NCI-H1048 (cell line): ENCODE measurements around the gene PPP1R14B.

Experiments
- DNase-seq: peaks from one replicate; lab custom pipeline; 2025; lab: John Stamatoyannopoulos, UW

The PPP1R14B gene

DNA sequence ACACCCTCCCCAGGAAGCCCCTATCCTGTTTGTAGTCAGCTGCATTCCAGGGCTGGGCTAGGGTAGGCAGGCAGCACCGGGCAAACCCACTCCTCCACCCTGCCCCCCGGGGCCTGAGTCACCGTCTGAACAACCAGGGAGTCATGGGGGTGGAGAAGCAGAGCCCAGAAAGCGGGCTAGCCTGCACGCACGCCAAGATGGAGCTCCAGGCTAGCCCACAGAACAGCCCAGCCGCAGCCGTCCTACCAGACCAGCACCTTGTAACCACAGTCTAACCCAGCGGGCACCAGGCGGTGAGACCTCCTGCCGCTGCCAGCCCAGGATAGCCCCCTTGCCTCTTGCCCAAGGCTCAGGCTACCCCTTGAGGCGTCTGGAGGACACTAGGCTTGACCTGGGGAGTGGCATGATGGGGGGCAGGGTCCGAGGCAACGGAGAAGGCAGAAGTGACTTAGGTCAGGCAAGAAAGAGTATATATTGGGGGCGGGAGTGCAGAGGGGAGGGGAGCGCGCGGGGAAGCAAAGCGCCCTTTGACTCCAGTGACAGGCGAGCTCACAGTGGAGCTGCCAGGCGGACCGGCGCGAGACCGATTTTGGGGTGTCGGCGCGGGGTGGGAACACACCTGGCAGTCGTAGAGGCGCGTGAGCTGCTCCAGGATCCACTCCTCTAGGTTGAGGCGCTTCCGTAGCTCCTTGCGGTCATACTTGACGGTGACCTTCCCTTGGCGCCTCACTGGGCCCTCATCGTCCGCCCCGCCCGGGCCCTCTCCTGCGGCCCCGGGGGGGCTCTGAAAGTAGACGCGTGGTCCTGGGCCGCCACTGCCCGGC is 734 bp downstream of the PPP1R14B start:
- no peak for DNase-seq

DNA sequence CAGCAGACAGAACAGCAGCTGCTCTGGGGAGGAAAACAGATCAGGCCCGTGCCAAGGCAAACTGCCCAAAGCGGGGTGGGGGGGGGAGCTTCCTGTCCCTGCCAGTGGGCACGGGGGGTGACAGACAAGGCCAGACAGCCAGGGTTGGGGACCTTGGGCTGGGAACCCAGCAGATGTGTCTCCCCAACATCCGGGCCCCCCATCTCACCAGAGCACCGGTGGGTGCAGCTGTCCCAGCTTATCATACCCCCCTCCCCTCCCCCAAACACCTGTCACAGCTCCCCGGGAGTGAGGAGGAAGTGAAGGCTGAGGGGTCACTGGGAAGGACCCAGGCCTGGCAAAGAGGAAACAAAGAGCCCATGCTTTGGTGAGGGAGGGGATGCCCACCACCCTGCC is 1.3 kb downstream of the PPP1R14B start:
- DNase-seq = no peak

DNA sequence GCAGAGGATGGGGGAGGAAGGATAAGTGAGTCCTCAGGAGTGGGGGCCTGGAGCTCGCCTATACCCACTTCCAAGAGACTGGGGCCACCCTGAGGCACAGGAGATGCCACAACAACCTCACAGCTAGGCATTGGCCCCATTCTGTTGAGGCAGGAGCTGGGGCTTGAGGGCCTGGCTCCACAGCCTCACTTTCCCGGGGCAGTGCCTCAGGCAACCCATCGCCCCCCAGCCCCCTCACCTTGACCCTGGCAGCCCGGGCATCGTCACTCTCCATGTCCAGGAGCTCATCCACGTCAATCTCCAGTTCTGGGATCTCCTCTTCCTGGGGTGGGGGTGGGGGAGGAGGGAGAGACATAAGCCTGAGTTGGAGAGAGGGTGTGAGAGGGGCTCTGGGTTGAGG is 1.8 kb downstream of the PPP1R14B start:
- DNase-seq = no peak

DNA sequence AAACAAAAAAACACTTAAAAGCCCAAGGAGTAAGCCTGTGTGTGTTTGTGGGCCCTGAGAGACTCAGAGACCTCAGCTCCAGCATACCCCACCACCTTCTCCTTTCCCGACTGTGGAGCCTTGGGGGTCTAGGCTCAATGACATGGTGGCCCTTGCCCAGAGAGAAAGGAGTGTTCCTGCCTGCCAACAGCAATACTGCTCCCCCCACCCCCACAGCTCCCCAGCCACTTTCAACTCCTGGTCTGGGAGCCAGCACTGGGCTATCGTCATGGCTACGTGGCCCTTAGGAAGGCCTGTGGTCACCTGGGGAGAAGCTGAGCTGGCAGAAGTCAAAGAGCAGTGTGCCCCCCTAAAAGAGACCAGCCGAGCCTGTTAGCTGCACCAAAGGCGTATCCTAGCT is 2.6 kb downstream of the PPP1R14B start:
- no peak for DNase-seq

DNA sequence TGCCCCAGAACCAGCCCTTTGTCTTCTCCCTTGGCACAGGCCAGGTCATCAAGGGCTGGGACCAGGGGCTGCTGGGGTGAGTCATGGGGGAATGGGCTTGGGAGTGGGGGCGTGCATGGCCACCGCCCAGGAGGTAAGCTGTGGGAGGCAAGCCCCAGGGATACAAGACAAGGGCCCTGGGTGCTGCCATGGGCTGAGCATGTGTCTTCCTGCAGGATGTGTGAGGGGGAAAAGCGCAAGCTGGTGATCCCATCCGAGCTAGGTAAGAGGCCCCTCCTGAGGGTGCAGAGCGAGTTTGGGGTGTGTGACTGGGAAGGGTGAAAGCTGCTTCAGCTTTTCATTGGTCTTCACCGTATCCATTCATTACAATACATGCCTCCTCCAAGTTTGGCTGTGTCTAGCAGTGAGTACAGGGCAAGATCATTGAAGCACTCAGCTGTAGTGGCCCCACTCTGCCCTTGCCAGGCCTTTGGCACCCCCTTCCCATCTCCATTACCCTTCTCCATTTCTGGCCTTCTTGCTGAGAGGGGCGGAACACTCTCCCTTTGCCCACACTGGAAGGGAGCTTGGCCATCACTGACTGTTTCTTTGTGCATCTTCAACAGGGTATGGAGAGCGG is 3.4 kb downstream of the PPP1R14B start:
- DNase-seq = no peak

DNA sequence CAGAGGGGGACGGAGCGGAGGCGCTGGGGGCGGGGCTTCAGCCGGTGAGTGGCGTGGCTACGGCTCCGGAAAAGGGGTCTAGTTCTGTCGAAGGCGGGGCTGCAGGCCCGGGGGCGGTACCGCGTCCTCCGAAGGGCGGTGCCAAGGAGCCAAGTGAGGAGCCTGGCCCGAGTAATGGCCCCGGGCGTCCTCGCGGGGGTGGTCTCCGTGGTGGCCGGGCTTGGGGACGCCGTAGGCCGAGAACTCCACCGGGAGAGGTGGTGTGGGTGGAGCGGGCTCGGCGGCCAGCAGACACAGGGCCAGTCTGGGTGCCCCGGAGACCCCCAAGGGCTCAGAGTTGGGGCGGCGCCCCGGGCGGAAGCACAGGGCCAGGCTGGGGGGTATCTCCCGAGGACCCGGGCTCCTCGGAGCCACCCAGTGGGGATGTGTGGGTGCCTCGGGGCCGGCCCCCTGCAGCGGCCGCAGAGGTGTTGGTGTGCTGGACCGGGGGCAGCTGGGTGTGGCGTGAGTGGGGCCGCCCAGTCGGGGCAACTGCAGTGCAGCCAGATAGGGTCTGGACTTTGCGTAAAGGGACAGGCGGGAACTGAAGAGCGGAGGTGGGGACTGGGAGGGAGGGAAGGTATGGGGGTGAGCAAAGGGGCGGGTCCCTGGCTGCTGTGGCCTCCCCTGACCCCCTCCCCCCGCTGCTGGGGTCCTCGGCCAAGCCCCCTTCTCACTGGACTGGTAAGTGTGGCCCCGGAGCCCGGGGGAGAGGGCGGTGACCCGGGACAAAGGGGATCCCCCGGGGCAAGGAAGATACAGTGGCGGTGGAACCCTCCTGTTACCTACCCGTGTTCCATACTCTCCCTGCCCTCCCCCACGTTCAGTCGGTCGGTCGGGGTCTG is 5.0 kb downstream of the PPP1R14B start:
- peak; percentile 89 for DNase-seq

DNA sequence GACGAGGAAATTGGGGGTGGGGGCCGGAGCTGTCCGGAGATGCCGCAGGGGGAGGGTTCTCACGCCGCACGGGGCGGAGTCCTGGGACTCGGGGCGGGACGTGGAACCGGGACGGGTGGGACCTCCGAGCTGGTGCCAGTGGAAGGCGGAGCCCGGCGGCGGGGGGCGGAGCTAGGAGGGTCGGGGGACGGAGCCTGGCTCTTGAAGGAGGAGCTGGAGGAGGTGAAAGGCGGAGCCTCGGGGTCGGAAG is 5.6 kb downstream of the PPP1R14B start:
- no peak for DNase-seq

DNA sequence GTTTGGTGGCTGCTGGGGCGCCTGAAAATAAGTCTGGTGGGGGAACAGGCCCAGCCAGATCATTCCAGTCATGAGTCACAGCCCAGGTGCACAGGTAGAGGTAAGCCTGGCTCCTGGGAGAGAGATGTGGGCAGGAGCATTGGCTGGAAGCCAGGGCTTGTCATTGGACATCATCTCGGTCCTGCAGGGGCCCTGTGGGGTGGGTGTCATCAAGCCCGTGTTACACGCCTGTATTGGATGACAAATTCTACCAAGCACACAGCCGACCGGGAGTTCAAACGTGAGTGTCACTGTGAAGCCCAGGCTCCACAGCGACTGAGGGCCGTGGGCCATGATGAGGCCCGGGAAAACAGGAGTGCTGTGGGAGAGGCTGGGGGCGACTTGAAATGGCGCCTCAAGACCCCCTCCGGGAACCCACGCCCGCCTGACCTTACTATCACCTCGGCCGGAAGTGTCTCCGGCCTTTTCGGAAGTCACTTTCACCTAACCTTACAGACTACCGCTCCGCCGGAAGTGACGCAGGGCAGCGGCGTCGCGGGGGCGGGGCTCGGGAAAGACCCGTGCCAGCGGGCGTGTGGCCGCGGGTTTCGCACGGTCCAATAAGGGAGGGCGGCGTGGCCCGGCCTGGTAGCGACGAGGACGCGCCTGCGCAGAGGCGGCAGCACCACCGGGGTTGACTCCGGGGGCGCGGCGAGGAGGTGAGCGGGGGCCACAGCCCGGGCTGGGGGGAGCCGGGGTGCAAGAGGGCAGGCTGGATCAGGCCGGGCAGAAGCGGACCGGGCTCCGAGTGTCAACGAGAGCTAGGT is 6.1 kb downstream of the PPP1R14B start, which contains the start of gene FKBP2:
FKBP2 (plus strand) TSS at position 661 of the 806 bp plus-strand sequence. CDS start 1,293 bp downstream, outside the sequence.
- peak; percentile 87 for DNase-seq

DNA sequence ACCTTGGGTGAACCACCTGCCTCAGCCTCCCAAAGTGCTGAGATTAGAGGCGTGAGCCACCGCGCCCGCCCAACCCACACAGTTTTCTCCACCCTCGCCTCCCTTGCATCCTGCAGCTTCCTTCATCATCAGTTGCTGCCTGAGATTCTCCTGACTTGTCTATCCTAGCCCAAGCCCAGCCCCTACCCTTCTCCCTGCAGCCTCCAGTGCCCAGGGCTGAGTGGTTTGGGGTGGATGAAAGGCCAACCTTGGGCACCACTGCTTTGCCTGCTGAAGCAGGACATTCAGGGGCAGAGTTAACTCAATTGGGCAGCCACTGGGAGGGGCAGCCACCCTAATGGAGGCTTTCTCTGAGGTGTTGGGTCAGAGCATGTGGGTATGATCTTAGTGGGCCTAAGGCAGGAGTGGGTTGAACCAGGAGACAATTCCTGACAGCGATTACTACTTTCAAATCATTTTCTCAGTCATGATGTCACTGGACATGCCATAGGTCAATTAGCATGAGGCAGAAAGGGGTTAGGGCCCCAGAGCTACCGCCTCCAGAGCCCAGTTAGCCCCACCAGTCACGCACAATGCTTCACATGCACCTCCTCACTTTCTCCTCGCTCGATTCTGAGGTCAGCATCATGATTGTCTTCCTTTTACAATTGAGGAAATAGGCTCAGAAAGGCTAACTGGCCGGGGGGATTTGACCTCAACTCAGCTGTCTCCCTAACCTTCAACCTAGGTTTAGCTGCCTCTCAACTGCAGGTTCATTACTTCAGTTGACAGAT is 6.9 kb downstream of the PPP1R14B start:
- no peak for DNase-seq

DNA sequence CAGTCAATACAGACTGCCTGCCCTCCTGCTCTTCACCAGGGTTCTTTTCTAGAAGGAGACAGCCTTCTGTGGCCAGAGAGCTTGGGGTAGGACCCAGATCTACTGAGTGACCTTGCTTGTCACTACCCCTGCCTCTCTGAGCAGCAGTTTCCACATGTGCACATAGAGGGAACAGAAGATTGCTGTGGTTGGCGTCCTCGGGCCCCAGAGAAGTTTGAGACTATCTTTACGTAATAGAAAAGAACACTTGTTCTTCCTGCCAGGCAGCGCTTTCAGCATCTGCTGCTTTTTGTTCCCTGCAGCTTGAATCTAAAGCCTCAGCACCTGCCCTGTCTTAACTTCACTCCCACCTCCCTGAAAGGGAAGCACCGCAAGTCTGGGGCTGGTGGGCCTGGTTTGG is 7.7 kb downstream of the PPP1R14B start:
- DNase-seq = no peak

DNA sequence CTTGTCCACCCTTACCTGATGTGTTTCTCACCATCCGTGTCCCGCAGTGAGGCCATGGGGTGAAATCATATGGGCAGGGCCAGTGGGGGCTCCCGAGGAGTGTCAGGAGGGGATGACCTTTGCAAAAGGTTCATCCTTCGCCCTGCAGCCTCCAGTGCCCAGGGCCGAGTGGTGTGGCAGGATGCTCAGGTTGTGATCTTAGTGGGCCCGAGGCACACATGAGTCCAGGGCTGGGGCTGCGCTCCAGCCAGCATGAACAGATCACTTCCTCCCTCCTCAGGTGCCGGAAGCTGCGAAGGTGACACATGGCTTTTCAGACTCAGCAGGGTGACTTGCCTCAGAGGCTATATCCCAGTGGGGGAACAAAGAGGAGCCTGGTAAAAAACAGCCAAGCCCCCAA is 8.7 kb downstream of the PPP1R14B start:
- no peak for DNase-seq

DNA sequence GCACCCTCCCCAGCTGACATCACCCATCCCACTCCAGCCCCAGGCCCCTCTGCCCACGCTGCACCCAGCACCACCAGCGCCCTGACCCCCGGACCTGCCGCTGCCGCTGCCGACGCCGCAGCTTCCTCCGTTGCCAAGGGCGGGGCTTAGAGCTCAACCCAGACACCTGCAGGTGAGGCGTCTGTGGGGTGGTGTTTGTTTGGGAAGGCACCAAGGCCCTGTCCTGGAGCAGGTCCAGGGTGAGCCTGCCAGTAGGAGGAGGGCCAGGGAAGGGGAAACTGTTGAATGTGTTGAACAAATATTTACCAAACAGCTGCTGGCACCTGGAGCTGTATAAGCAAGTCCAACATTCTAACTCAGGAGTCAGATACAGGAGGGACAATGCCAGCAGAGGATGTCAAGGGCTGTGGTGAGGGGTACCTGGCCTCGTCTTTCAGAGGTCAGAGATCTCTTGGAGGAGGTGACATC is 9.2 kb downstream of the PPP1R14B start:
- DNase-seq = no peak

DNA sequence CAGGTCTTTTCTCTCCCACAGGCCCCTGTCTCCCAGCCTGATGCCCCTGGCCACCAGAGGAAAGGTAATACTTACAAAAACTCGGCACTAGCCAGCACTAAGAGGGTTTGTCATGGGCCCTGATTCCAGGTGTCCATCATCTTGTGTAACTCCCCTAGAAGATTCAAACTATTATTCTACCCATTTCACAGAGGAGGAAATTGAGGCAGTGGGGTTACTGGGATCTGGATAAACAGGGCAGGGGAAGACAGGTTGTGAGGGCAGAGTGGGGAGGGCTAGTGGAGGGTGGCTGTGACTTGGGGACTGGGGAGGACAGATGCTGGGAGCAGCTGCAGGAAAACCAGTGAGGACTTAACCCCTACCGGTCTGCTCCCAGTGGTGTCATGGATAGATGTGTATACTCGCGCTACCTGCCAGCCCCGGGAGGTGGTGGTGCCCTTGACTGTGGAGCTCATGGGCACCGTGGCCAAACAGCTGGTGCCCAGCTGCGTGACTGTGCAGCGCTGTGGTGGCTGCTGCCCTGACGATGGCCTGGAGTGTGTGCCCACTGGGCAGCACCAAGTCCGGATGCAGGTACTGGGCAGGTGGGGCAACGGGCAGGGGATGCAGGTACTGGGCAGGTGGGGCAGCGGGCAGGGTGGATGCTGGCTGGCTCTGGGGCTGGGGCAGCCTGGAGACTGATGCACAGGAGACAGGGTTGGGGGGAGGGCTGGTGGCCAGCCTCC is 11.1 kb downstream of the PPP1R14B start:
- no peak for DNase-seq

DNA sequence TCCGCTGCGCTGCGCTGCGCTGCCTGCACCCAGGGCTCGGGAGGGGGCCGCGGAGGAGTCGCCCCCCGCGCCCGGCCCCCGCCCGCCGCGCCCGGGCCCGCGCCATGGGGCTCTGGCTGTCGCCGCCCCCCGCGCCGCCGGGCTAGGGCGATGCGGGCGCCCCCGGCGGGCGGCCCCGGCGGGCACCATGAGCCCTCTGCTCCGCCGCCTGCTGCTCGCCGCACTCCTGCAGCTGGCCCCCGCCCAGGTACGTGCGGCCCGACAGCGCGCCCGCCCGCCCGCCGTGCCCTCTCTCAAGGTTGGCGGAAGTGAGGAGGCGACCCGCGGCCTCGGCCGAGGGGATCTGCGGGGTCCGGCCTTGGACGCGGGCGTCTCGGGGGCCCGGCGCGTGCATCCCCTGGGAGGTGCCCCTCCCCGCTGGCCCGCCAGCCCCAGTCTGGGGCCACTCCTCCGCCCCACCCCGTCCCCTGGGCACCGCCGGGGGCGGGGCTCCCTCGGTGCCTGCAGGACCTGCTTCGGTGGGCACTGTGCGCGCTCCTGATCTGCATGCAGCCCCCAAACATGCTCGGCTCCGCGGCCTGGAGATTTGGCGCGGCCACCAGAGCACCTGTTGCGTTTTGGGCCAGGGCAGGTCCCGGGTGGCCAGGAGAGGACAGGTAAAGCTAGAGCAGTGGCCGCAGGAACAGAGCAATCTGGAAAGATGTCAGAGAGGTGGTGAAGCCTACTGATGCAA is 11.9 kb downstream of the PPP1R14B start:
- no peak for DNase-seq

DNA sequence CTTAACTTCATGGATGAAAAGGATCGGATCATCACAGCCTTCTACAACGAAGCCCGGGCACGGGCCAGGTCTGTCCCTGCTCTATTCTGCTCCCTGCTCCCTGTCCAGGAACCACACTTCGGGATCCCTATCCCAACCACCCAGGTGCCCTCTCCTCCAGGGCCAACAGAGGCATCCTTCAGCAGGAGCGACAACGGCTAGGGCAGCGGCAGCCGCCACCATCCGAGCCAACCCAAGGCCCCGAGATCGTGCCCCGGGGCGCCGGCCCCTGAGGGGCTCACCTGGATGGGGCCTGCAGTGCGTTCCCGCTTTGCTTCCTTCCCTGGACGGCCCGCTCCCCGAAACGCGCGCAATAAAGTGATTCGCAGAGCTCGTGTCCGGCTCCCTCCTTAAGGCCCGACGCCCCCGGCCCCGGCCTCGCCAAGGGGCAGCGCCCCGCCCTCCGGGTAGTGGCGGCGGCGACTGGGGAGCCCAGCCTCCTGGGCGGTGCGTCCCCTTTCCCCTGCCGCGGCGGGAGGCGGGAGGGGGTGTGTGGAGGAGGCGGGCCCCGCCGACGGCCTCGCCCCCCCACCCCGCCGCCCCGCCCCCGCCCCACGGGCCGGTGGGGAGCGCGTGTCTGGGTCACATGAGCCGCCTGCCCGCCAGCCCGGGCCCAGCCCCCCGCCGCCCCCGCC is 12.7 kb downstream of the PPP1R14B start, which contains the start of gene VEGFB:
VEGFB (plus strand) TSS at position 672 of the 674 bp plus-strand sequence. CDS start 250 bp downstream, outside the sequence.
- no peak for DNase-seq

DNA sequence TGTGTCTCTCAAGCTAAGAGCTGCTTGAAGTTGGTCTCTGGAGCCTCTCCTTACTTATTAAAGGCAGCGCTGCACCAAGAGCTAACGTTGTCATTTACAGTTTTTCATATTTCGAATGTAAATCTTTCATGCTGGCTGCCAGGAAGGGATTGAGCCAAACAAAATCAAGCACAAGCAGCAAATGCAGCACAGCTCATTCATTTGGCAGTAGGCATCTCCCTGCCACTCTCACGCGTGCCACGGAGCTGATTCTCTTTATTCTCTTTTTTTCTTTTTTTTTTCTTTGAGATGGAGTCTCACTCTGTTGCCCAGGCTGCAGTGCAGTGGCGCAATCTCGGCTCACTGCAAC is 13.8 kb downstream of the PPP1R14B start:
- DNase-seq = no peak

DNA sequence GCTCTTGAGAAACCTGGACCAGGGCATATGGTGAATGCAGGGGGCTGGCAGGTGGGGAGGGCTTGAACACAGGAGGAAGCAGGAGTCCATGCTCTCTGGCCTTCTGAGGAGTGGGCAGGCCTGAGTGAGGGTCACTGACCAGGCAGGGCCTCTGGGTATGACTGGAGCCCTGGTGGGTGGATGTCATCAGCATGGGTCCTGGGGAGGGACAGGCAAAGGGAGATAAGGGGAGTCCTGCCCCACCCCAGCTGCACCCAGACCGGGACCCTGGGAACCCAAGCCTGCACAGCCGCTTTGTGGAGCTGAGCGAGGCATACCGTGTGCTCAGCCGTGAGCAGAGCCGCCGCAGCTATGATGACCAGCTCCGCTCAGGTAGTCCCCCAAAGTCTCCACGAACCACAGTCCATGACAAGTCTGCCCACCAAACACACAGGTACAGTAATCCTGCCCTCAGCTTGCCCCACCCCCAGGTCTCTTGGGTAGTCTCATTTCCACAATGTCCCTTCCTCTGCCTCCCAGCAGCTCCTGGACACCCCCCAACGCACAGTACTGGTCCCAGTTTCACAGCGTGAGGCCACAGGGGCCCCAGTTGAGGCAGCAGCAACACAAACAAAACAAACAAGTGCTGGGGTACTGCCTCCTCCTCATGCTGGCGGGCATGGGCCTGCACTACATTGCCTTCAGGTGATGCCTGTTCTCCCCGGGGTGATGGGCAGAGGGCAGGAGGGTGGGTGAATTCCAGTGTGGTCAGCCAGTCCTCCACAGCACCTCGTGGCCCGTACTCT is 14.4 kb downstream of the PPP1R14B start:
- no peak for DNase-seq

DNA sequence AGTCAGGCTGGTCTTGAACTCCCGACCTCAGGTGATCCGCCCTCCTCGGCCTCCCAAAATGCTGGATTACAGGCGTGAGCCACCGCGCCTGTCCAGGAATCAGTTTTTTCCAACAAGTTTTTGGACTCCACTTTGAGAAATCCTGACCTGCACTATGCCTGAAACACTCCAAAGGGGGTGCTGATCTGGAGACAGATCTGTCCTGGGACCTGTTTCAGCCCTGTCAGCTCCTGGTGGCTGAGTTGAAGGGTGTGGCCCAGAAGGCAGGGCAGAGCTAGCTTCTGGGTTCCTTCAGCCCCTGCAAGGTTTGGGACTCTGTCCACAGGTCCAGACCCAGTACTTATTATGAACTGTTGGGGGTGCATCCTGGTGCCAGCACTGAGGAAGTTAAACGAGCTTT is 15.2 kb downstream of the PPP1R14B start:
- DNase-seq = no peak
